Measurements from ENCODE around the gene KRT2. TPM values are rescaled to one million over a fixed set of nuclear protein-coding genes. Genes with fewer than 3 reads are reported as not detected.

KRT2 gene
- total and polyA plus RNA-seq, 12 donors: not detected

DNA sequence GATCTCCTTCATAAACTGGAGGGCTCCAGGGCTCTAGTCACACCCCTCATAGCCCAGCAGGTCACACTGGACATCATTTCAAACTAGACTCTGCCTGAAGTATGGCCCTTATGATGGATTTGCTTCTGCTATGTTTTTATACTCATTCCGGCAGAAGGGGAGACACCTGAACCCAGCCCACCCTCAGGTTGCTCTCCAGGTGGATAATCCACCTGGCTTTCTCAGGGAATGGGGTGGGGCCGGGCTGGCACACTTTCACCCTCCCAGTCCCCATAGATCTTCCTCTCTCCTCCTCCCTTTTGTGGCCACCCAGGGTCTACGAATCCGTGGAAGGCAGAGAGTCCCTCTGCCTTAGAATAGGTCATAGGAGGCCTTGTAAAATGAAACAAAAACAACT, 23.9 kb downstream of the KRT2 start:
- Histone ChIP-seq H3K4me1 (no peaks in the 10 kb centered on the region), H3K9me3 (peaks cover 0 to 8% (median 0%) of the 10 kb centered on the region in 11 donors), H3K4me3 (no peak overlapping the region), H3K27ac (no peak overlapping the region), H3K36me3 (no peaks in the 10 kb centered on the region), H3K27me3 (peaks cover 0 to 51% (median 0%) of the 10 kb centered on the region in 7 donors)
- WGBS, 2 donors: 74 to 83% methylated on average over 4 of the region's 4 CpGs
- intact Hi-C loops (cut with DNase I): no loop called here
- no peak for ATAC-seq
- no peak for DNase-seq
- TF ChIP-seq, protein P1, sequence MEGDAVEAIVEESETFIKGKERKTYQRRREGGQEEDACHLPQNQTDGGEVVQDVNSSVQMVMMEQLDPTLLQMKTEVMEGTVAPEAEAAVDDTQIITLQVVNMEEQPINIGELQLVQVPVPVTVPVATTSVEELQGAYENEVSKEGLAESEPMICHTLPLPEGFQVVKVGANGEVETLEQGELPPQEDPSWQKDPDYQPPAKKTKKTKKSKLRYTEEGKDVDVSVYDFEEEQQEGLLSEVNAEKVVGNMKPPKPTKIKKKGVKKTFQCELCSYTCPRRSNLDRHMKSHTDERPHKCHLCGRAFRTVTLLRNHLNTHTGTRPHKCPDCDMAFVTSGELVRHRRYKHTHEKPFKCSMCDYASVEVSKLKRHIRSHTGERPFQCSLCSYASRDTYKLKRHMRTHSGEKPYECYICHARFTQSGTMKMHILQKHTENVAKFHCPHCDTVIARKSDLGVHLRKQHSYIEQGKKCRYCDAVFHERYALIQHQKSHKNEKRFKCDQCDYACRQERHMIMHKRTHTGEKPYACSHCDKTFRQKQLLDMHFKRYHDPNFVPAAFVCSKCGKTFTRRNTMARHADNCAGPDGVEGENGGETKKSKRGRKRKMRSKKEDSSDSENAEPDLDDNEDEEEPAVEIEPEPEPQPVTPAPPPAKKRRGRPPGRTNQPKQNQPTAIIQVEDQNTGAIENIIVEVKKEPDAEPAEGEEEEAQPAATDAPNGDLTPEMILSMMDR (IDR thresholded peaks at IDR 0.05): no peak

GRCh38 chr12:52627395-52628110, 24.5 kb downstream of the KRT2 start:
- intact Hi-C loops (cut with DNase I): no loop called here
- Histone ChIP-seq H3K36me3 (no peaks in the 10 kb centered on the region), H3K27ac (no peak overlapping the region), H3K4me3 (no peak overlapping the region), H3K27me3 (peaks cover 0 to 45% (median 0%) of the 10 kb centered on the region in 7 donors), H3K9me3 (peaks cover 0 to 10% (median 0%) of the 10 kb centered on the region in 11 donors), H3K4me1 (no peaks in the 10 kb centered on the region)
- ATAC-seq: no peak
- TF ChIP-seq, protein P1 (IDR thresholded peaks at IDR 0.05): no peak
- 56 to 68% methylated on average over 2 of the region's 2 CpGs for WGBS, 2 donors
- DNase-seq: no peak

DNA sequence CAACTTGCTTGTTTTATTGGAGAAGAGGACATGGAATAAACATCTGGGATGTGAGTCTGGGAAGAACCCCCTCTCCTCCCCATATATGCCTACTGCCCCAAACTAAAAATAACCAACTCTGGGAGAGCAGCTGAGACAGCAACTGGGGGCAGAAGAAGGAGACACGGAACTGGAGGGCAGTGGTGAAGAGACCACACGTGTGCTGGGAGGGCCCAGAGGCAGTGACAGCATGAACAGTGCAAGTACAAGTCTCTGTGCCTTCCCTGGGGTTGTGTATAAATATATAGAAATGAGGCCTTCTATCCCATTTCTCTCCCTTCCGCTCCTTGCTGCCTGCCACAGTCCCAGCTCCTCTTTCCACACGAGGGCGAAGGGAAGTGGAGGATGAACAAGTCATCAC, 29.7 kb downstream of the KRT2 start:
- 65 to 74% methylated on average over 5 of the region's 5 CpGs for WGBS, 2 donors
- Histone ChIP-seq H3K36me3 (no peaks in the 10 kb centered on the region), H3K4me1 (no peaks in the 10 kb centered on the region), H3K27ac (no peak overlapping the region), H3K27me3 (peaks cover 0 to 38% (median 8%) of the 10 kb centered on the region in 7 donors), H3K9me3 (peaks cover 0 to 10% (median 0%) of the 10 kb centered on the region in 11 donors), H3K4me3 (no peak overlapping the region)
- intact Hi-C loops (cut with DNase I): no loop called here
- TF ChIP-seq, protein P1 (IDR thresholded peaks at IDR 0.05): no peak
- DNase-seq: no peak
- no peak for ATAC-seq

GRCh38 chr12:52618866-52619265, 33.1 kb downstream of the KRT2 start:
- WGBS, 2 donors: 72 to 85% methylated on average over 2 of the region's 2 CpGs
- intact Hi-C loops (cut with DNase I): no loop called here
- Histone ChIP-seq H3K4me1 (no peaks in the 10 kb centered on the region), H3K27ac (no peak overlapping the region), H3K9me3 (peaks cover 0 to 7% (median 0%) of the 10 kb centered on the region in 11 donors), H3K4me3 (no peak overlapping the region), H3K36me3 (no peaks in the 10 kb centered on the region), H3K27me3 (peaks cover 0 to 46% (median 12%) of the 10 kb centered on the region in 7 donors)
- DNase-seq (no peak), ATAC-seq (no peak)
- TF ChIP-seq, protein P1 (IDR thresholded peaks at IDR 0.05): no peak
